HG03575 (cell line): Measurements from ENCODE around the gene TRAPPC3.

Experiments used
- ATAC-seq: cut with Tn5 transposase; IDR thresholded peaks from one replicate; pipeline ENCODE4 v1.9.1; 2021; ENCODE audit not compliant: unreplicated experiment, insufficient number of reproducible peaks, low FRiP score; ENCODE audit errors: extremely low read depth

The TRAPPC3 gene

GRCh38 chr1:36115200-36115669, 34.1 kb downstream of the TRAPPC3 start:
- no peak for ATAC-seq

- no peak for ATAC-seq
Measured at GRCh38 chr1:36114371-36114770, 34.9 kb downstream of the TRAPPC3 start.

- ATAC-seq = no peak
Measured at GRCh38 chr1:36112823-36113222, 36.5 kb downstream of the TRAPPC3 start.

- ATAC-seq = no peak
Measured at GRCh38 chr1:36111151-36111550, 38.1 kb downstream of the TRAPPC3 start.

GRCh38 chr1:36109041-36109679, 40.1 kb downstream of the TRAPPC3 start:
- no peak for ATAC-seq

- no peak for ATAC-seq
Measured at GRCh38 chr1:36108314-36108713, 41.0 kb downstream of the TRAPPC3 start.

- no peak for ATAC-seq
Measured at GRCh38 chr1:36107394-36107793, 41.9 kb downstream of the TRAPPC3 start.

GRCh38 chr1:36106269-36106668, 43.0 kb downstream of the TRAPPC3 start:
- ATAC-seq = no peak

GRCh38 chr1:36101546-36101945, 47.7 kb downstream of the TRAPPC3 start:
- ATAC-seq = no peak

GRCh38 chr1:36100376-36100775, 48.9 kb downstream of the TRAPPC3 start:
- ATAC-seq = no peak

- ATAC-seq = no peak
Measured at GRCh38 chr1:36099681-36100341, 49.5 kb downstream of the TRAPPC3 start.

- no peak for ATAC-seq
Measured at GRCh38 chr1:36098650-36099365, 50.5 kb downstream of the TRAPPC3 start.

- ATAC-seq = no peak
Measured at GRCh38 chr1:36097693-36098585, 51.3 kb downstream of the TRAPPC3 start.

GRCh38 chr1:36096500-36097432, 52.5 kb downstream of the TRAPPC3 start:
- ATAC-seq = no peak

- ATAC-seq = no peak
Measured at GRCh38 chr1:36095760-36096405, 53.4 kb downstream of the TRAPPC3 start.

- ATAC-seq = no peak
Measured at GRCh38 chr1:36094621-36095061, 54.6 kb downstream of the TRAPPC3 start.

- no peak for ATAC-seq
Measured at GRCh38 chr1:36093929-36094328, 55.4 kb downstream of the TRAPPC3 start.

GRCh38 chr1:36093226-36093625, 56.1 kb downstream of the TRAPPC3 start:
- no peak for ATAC-seq
